GM23338 (cell line): Measurements from ENCODE around the gene SMIM15. TPM values are rescaled to one million over a fixed set of nuclear protein-coding genes. Genes with fewer than 3 reads are reported as not detected.

ENCODE experiments used
- ATAC-seq: fragments of 200-7000 bp; cut with Tn5 transposase; 3 replicates; pipeline ENCODE4 v1.9.1; 2020
- DNase-seq: peaks from one replicate; pipeline ENCODE4 v3.0.0-alpha.2; 2015; ENCODE audit warnings: low spot score
- H2AFZ ChIP-seq: fragments of 200-600 bp; sonication (generic); 2 replicates; pipeline ENCODE4 v1.8.0; 2016; ENCODE audit warnings: antibody characterized with exemption, mild to moderate bottlenecking, moderate library complexity
- H3F3A ChIP-seq: fragments of 200-600 bp; sonication (generic); replicated peaks from 2 replicates; pipeline ENCODE4 v1.8.0; 2017; ENCODE audit warnings: antibody characterized with exemption, mixed run types, low read depth
- H3K27ac ChIP-seq: fragments of 200-600 bp; sonication (generic); 2 replicates; pipeline ENCODE4 v1.6.1; 2016; ENCODE audit warnings: low read depth
- H3K27me3 ChIP-seq: fragments of 200-600 bp; sonication (generic); 2 replicates; pipeline ENCODE4 v1.8.0; 2016; ENCODE audit warnings: mild to moderate bottlenecking, mixed run types, moderate library complexity; ENCODE audit not compliant: insufficient read depth
- H3K36me3 ChIP-seq: fragments of 200-600 bp; sonication (generic); 2 replicates; pipeline ENCODE4 v1.8.0; 2016; ENCODE audit warnings: mild to moderate bottlenecking; ENCODE audit not compliant: insufficient read depth
- H3K4me1 ChIP-seq: fragments of 200-600 bp; sonication (generic); 2 replicates; pipeline ENCODE4 v1.8.0; 2016; ENCODE audit warnings: mild to moderate bottlenecking, moderate library complexity; ENCODE audit not compliant: insufficient read depth
- H3K4me2 ChIP-seq: fragments of 200-600 bp; sonication (generic); 2 replicates; pipeline ENCODE4 v1.7.1; 2017; ENCODE audit warnings: mixed run types
- H3K4me3 ChIP-seq: fragments of 200-600 bp; sonication (generic); 2 replicates; pipeline ENCODE4 v1.6.1; 2016; ENCODE audit warnings: mixed run types
- H3K79me2 ChIP-seq: fragments of 200-600 bp; sonication (generic); replicated peaks from 2 replicates; pipeline ENCODE4 v1.8.0; 2017; ENCODE audit warnings: mild to moderate bottlenecking; ENCODE audit not compliant: insufficient read depth
- H3K9me2 ChIP-seq: fragments of 200-600 bp; sonication (generic); 2 replicates; pipeline ENCODE4 v1.8.0; 2017; ENCODE audit not compliant: insufficient read depth
- H4K20me1 ChIP-seq: fragments of 200-600 bp; sonication (generic); replicated peaks from 2 replicates; pipeline ENCODE4 v1.8.0; 2017; ENCODE audit warnings: mild to moderate bottlenecking; ENCODE audit not compliant: insufficient read depth
- H3K27ac Mint-ChIP-seq: 2 replicates; pipeline ENCODE4 v1.8.0; 2020; ENCODE audit warnings: inconsistent platforms, mild to moderate bottlenecking, moderate library complexity, mixed read lengths
- H3K27me3 Mint-ChIP-seq: 3 replicates; pipeline ENCODE4 v1.8.0; 2022; ENCODE audit warnings: low read depth, mild to moderate bottlenecking, moderate library complexity, mixed read lengths, inconsistent platforms; ENCODE audit not compliant: insufficient read depth, poor library complexity
- H3K36me3 Mint-ChIP-seq: 3 replicates; pipeline ENCODE4 v1.8.0; 2021; ENCODE audit warnings: low read depth, mild to moderate bottlenecking, inconsistent platforms, moderate library complexity, mixed read lengths
- H3K4me1 Mint-ChIP-seq: 3 replicates; pipeline ENCODE4 v1.8.0; 2020; ENCODE audit warnings: mild to moderate bottlenecking, inconsistent platforms, mixed read lengths
- H3K4me3 Mint-ChIP-seq: 3 replicates; pipeline ENCODE4 v1.8.0; 2021; ENCODE audit warnings: moderate library complexity, mild to moderate bottlenecking, inconsistent platforms, mixed read lengths
- H3K9me3 Mint-ChIP-seq: 3 replicates; pipeline ENCODE4 v1.8.0; 2020; ENCODE audit warnings: moderate library complexity, mild to moderate bottlenecking, inconsistent platforms, mixed read lengths
- CREB1 ChIP-seq: fragments of 250-450 bp; sonication (Bioruptor Pico); IDR thresholded peaks from 2 replicates; pipeline ENCODE4 v1.5.0; 2020; ENCODE audit warnings: low read depth, mild to moderate bottlenecking, moderate library complexity
- CTCF ChIP-seq, 2 experiments: fragments of 200-600 bp in 1 of 2; sonication (generic) in 1 of 2; conservative IDR thresholded peaks; 2 replicates each; pipeline versions ENCODE4 v1.5.1 to v1.6.1; 2016 to 2017; ENCODE audit warnings: antibody characterized with exemption in 2 of 2, low read depth in 2 of 2, mild to moderate bottlenecking in 2 of 2, moderate library complexity in 1 of 2
- ETS1 ChIP-seq: IDR thresholded peaks from 2 replicates; pipeline ENCODE4 v1.6.1; 2016; ENCODE audit warnings: antibody characterized with exemption
- EZH2 ChIP-seq: fragments of 200-600 bp; sonication (generic); IDR thresholded peaks from one replicate; pipeline ENCODE4 v1.8.0; 2017; ENCODE audit warnings: antibody characterized with exemption, mild to moderate bottlenecking, low read depth; ENCODE audit not compliant: unreplicated experiment
- EZH2phosphoT487 ChIP-seq: fragments of 200-600 bp; sonication (generic); IDR thresholded peaks from one replicate; pipeline ENCODE4 v1.8.1; 2018; ENCODE audit warnings: antibody characterized with exemption; ENCODE audit not compliant: unreplicated experiment
- JUNB ChIP-seq: IDR thresholded peaks from one replicate; pipeline ENCODE4 v1.6.1; 2016; ENCODE audit warnings: antibody characterized with exemption; ENCODE audit not compliant: unreplicated experiment
- NANOG ChIP-seq: IDR thresholded peaks from 2 replicates; pipeline ENCODE4 v1.6.1; 2016; ENCODE audit warnings: antibody characterized with exemption, borderline replicate concordance
- POLR2AphosphoS5 ChIP-seq: IDR thresholded peaks from 2 replicates; pipeline ENCODE4 v1.6.1; 2016; ENCODE audit warnings: antibody characterized with exemption, low read depth
- REST ChIP-seq: IDR thresholded peaks from one replicate; pipeline ENCODE4 v1.6.1; 2018; ENCODE audit warnings: antibody characterized with exemption; ENCODE audit not compliant: unreplicated experiment
- STAT1 ChIP-seq: IDR thresholded peaks from one replicate; pipeline ENCODE4 v1.6.1; 2016; ENCODE audit warnings: antibody characterized with exemption; ENCODE audit not compliant: unreplicated experiment
- ZNF114 ChIP-seq: fragments of 250-450 bp; sonication (Bioruptor Pico); IDR thresholded peaks from 2 replicates; pipeline ENCODE4 v1.5.0; 2020; ENCODE audit warnings: mild to moderate bottlenecking, moderate library complexity
- ZNF331 ChIP-seq: fragments of 250-450 bp; sonication (Bioruptor Pico); IDR thresholded peaks from 2 replicates; pipeline ENCODE4 v1.5.0; 2020; ENCODE audit warnings: low read depth, mild to moderate bottlenecking, moderate library complexity
- ZNF462 ChIP-seq: fragments of 250-450 bp; sonication (Bioruptor Pico); IDR thresholded peaks from 2 replicates; pipeline ENCODE4 v1.5.0; 2020; ENCODE audit warnings: mild to moderate bottlenecking, moderate library complexity
- polyA plus RNA-seq: library from polyadenylated mRNA; unstranded; fragments of >200 nt; fragmentation: Nextera tagmentation; extraction: Ambion mirVana; gene quantifications from 2 replicates; pipeline ENCODE4 v1.2.1, GENCODE V29; 2016
- total RNA-seq: library from RNA; depleted of rRNA; stranded (reverse); fragments of >200 nt; shearing (Covaris generic); gene quantifications from 2 replicates; pipeline ENCODE4 v1.2.3, GENCODE V29; 2014

SMIM15 gene
- total and polyA plus RNA-seq, 2 experiments from 2014 or later, result 33.4 to 53.9 TPM

- peaks cover 21% of the 10 kb centered on the region for H3K36me3 ChIP-seq
- Mint-ChIP-seq H3K36me3 (peaks cover 57% of the 10 kb centered on the region), H3K27ac (peak overlapping the region; percentile 94), H3K27me3 (peaks cover 2% of the 10 kb centered on the region), H3K4me3 (peak overlapping the region; percentile 93), H3K9me3 (peaks cover 18% of the 10 kb centered on the region; the same call in 2 of the 3 replicates), H3K4me1 (peaks cover 11% of the 10 kb centered on the region)
- no peaks in the 10 kb centered on the region for H3K27me3 ChIP-seq
- H3K79me2 ChIP-seq, result peaks cover 57% of the 10 kb centered on the region
- 0 out of 2 replicates have a peak overlapping the region, but pooled peaks have one; percentile 67 for H3K27ac ChIP-seq
- ATAC-seq (peak; percentile 24), DNase-seq (peak; percentile 47)
- H3K4me1 ChIP-seq, result peaks cover 18% of the 10 kb centered on the region
- H4K20me1 ChIP-seq, result peaks cover 3% of the 10 kb centered on the region
- H2AFZ ChIP-seq, result peak overlapping the region; percentile 92
- TF ChIP-seq POLR2AphosphoS5, result no peak
- no peak for TF ChIP-seq ZNF331
- no peak for TF ChIP-seq ETS1
- no peak for TF ChIP-seq STAT1
- no peak for TF ChIP-seq CREB1 (CRISPR knock-in tag)
- TF ChIP-seq REST, result no peak
- no peak for TF ChIP-seq NANOG
- no peak for TF ChIP-seq ZNF462 (CRISPR knock-in tag)
- TF ChIP-seq EZH2phosphoT487, result no peak
- TF ChIP-seq ZNF114 (CRISPR knock-in tag), result no peak
- TF ChIP-seq EZH2, result no peak
- no peak for TF ChIP-seq JUNB
- no peak for TF ChIP-seq CTCF (conservative IDR thresholded peaks at IDR 0.05; ENCODE audit: low read depth in 2 of 2)
- H3K9me2 ChIP-seq, result no peaks in the 10 kb centered on the region
- peak overlapping the region; percentile 98 for H3K4me3 ChIP-seq
- peak overlapping the region; percentile 88 for H3K4me2 ChIP-seq
- H3F3A ChIP-seq, result no peaks in the 10 kb centered on the region
Measured at GRCh38 chr5:61162832-61163567, 732 bp upstream of the SMIM15 start.
